HEK293 (cell line): ENCODE results near the gene GOLGA8N.
A peak's percentile ranks its signal among the peaks of the same experiment; 100 is the strongest.

Experiments used
- CTCF ChIA-PET: fragments of 350-600 bp; formaldehyde crosslinking; extraction: SDS; loops from one replicate; lab custom pipeline; 2021; ENCODE audit warnings: antibody characterized with exemption; lab: Yijun Ruan, JAX
- POLR2A ChIA-PET: fragments of 300-600 bp; formaldehyde crosslinking; extraction: SDS; loops from one replicate; lab custom pipeline; 2020; ENCODE audit warnings: antibody characterized with exemption, inconsistent platforms; lab: Yijun Ruan, JAX
- H3K27ac ChIP-seq: fragments of 200-500 bp; sonication (Bioruptor generic); 2 replicates; pipeline ENCODE4 v1.5.1; 2014; ENCODE audit warnings: low read depth, low read length, control low read depth, inconsistent platforms; ENCODE audit errors: extremely low read depth
- H3K36me3 ChIP-seq, 2 experiments: fragments of 200-500 bp in 1 of 2; sonication (Bioruptor generic) in 1 of 2; 1 replicate in 1 of 2; 2 replicates in 1 of 2; pipeline ENCODE4 v1.5.1; 2014 to 2017; ENCODE audit warnings: inconsistent platforms in 2 of 2, low read length in 2 of 2; ENCODE audit not compliant: control insufficient read depth in 2 of 2, insufficient read depth in 1 of 2
- H3K4me1 ChIP-seq: fragments of 200-500 bp; sonication (Bioruptor generic); 2 replicates; pipeline ENCODE4 v1.5.1; 2014; ENCODE audit warnings: mild to moderate bottlenecking, low read length, inconsistent platforms; ENCODE audit not compliant: control insufficient read depth, insufficient read depth
- H3K4me3 ChIP-seq: 2 replicates; pipeline ENCODE4 v1.5.1; 2011; ENCODE audit warnings: low read depth, mild to moderate bottlenecking, control low read depth, low read length, moderate library complexity
- H3K9me3 ChIP-seq: fragments of 200-500 bp; sonication (Bioruptor generic); 2 replicates; pipeline ENCODE4 v1.5.1; 2014; ENCODE audit warnings: low read depth, low read length, inconsistent platforms; ENCODE audit not compliant: control insufficient read depth, insufficient read depth
- GLIS1 ChIP-seq: fragments of 450-650 bp; formaldehyde crosslinking; IDR thresholded peaks from 2 replicates; pipeline ENCODE4 v1.5.1; 2016; ENCODE audit warnings: missing biosample characterization, missing genetic modification characterization
- IKZF3 ChIP-seq: fragments of 450-650 bp; IDR thresholded peaks from 2 replicates; pipeline ENCODE4 v1.5.0; 2018; ENCODE audit warnings: missing biosample characterization, mild to moderate bottlenecking, missing genetic modification characterization, moderate library complexity
- SETDB1 ChIP-seq: IDR thresholded peaks from one replicate; pipeline ENCODE4 v1.6.1; 2017; ENCODE audit warnings: mild to moderate bottlenecking, low read length, moderate library complexity, mixed read lengths; ENCODE audit not compliant: insufficient read length
- TSHZ1 ChIP-seq: fragments of 450-650 bp; formaldehyde crosslinking; IDR thresholded peaks from 2 replicates; pipeline ENCODE4 v1.5.1; 2016; ENCODE audit warnings: missing biosample characterization, missing genetic modification characterization, borderline replicate concordance
- WT1 ChIP-seq: fragments of 450-650 bp; formaldehyde crosslinking; IDR thresholded peaks from 2 replicates; pipeline ENCODE4 v1.5.1; 2016; ENCODE audit warnings: missing biosample characterization, missing genetic modification characterization
- ZBTB10 ChIP-seq: fragments of 450-650 bp; formaldehyde crosslinking; IDR thresholded peaks from 2 replicates; pipeline ENCODE4 v1.5.1; 2016; ENCODE audit warnings: missing biosample characterization, missing genetic modification characterization
- ZBTB49 ChIP-seq: fragments of 450-650 bp; formaldehyde crosslinking; IDR thresholded peaks from 2 replicates; pipeline ENCODE4 v1.5.1; 2016; ENCODE audit warnings: missing biosample characterization, missing genetic modification characterization, low read depth
- ZFHX2 ChIP-seq: fragments of 450-650 bp; formaldehyde crosslinking; conservative IDR thresholded peaks from 2 replicates; pipeline ENCODE4 v1.5.1; 2016; ENCODE audit warnings: missing biosample characterization, missing genetic modification characterization
- ZFP41 ChIP-seq: fragments of 450-650 bp; formaldehyde crosslinking; IDR thresholded peaks from 2 replicates; pipeline ENCODE4 v1.5.1; 2016; ENCODE audit warnings: missing biosample characterization, missing genetic modification characterization, borderline replicate concordance
- ZNF10 ChIP-seq: fragments of 450-650 bp; formaldehyde crosslinking; IDR thresholded peaks from 2 replicates; pipeline ENCODE4 v1.5.1; 2017; ENCODE audit warnings: missing biosample characterization, missing genetic modification characterization
- ZNF175 ChIP-seq: fragments of 450-650 bp; formaldehyde crosslinking; IDR thresholded peaks from 2 replicates; pipeline ENCODE4 v1.5.1; 2016; ENCODE audit warnings: missing biosample characterization, missing genetic modification characterization
- ZNF394 ChIP-seq: fragments of 450-650 bp; formaldehyde crosslinking; IDR thresholded peaks from 2 replicates; pipeline ENCODE4 v1.5.1; 2016; ENCODE audit warnings: missing biosample characterization, missing genetic modification characterization, mild to moderate bottlenecking, moderate library complexity, borderline replicate concordance
- ZNF48 ChIP-seq: fragments of 450-650 bp; formaldehyde crosslinking; IDR thresholded peaks from 2 replicates; pipeline ENCODE4 v1.5.1; 2016; ENCODE audit warnings: missing biosample characterization, missing genetic modification characterization
- ZNF518A ChIP-seq: fragments of 450-650 bp; formaldehyde crosslinking; conservative IDR thresholded peaks from 2 replicates; pipeline ENCODE4 v1.5.1; 2016; ENCODE audit warnings: low read depth, missing biosample characterization, missing genetic modification characterization
- ZNF76 ChIP-seq: fragments of 450-650 bp; formaldehyde crosslinking; IDR thresholded peaks from 2 replicates; pipeline ENCODE4; 2016; ENCODE audit warnings: low read depth, missing biosample characterization, missing genetic modification characterization, borderline replicate concordance
- ZXDB ChIP-seq: fragments of 450-650 bp; formaldehyde crosslinking; IDR thresholded peaks from 2 replicates; pipeline ENCODE4 v1.5.1; 2016; ENCODE audit warnings: missing biosample characterization, missing genetic modification characterization
- TF ChIP-seq, protein P1 (sequence below): fragments of 450-650 bp; IDR thresholded peaks from 2 replicates; pipeline ENCODE4 v1.5.1; 2018; ENCODE audit warnings: missing biosample characterization, mild to moderate bottlenecking, missing genetic modification characterization
- TF ChIP-seq, protein P2 (sequence below): fragments of 450-650 bp; IDR thresholded peaks from 2 replicates; pipeline ENCODE4 v1.5.1; 2018; ENCODE audit warnings: missing biosample characterization, missing genetic modification characterization
- TF ChIP-seq, protein P3 (sequence below): fragments of 450-650 bp; formaldehyde crosslinking; IDR thresholded peaks from 2 replicates; pipeline ENCODE4 v1.5.1; 2016; ENCODE audit warnings: missing biosample characterization, missing genetic modification characterization

GOLGA8N gene

DNA sequence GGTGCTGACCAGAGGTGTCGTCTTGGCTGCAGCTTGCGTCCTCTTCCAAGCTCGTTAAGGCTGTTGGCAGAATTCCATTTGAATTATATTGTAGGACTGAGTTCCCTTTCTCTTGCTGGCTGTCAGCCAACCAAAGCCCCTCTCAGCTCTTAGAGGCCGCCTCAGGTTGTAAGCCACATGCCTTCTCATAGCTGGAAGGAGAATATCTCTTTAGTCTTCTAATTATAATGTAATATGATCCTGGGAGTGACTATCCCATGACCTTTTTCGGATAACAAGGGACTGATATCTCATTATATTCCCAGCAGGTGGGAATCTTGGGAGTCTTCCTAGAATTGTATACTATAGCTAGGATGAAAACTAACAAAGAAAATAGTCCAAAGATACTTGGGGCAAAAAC, 53.0 kb downstream of the GOLGA8N start (continued):
- TF ChIP-seq IKZF3 (peak; percentile 69), GLIS1 (tag by site-specific recombination) (peak; percentile 72), WT1 (tag by site-specific recombination) (peak; percentile 99), ZNF394 (tag by site-specific recombination) (0 out of 2 replicates have a peak, but pooled peaks have one; percentile 29), ZBTB10 (no peak)
- TF ChIP-seq, protein P1, sequence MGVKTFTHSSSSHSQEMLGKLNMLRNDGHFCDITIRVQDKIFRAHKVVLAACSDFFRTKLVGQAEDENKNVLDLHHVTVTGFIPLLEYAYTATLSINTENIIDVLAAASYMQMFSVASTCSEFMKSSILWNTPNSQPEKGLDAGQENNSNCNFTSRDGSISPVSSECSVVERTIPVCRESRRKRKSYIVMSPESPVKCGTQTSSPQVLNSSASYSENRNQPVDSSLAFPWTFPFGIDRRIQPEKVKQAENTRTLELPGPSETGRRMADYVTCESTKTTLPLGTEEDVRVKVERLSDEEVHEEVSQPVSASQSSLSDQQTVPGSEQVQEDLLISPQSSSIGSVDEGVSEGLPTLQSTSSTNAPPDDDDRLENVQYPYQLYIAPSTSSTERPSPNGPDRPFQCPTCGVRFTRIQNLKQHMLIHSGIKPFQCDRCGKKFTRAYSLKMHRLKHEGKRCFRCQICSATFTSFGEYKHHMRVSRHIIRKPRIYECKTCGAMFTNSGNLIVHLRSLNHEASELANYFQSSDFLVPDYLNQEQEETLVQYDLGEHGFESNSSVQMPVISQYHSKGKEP (tag by site-specific recombination), result peak; percentile 28; the same call in 1 of the 2 replicates

- CTCF ChIA-PET, result interaction anchor here (0.6 to 1.5 kb wide), 8 partner anchors 11 to 773 kb away, joined by 3 to 7 read pairs (median 4); no protein-coding TSS in a partner anchor
- Histone ChIP-seq H3K4me3 (no peak overlapping the region), H3K9me3 (no peaks in the 10 kb centered on the region), H3K36me3 (no peaks in the 10 kb centered on the region), H3K4me1 (peaks cover 10% of the 10 kb centered on the region), H3K27ac (no peak overlapping the region)
- POLR2A ChIA-PET, result no interaction called here
- TF ChIP-seq ZFP41 (no peak), SETDB1 (no peak), ZNF76 (tag by site-specific recombination) (no peak), TSHZ1 (no peak), ZBTB49 (tag by site-specific recombination) (no peak), ZNF10 (tag by site-specific recombination) (no peak), ZNF518A (tag by site-specific recombination) (no peak), ZFHX2 (tag by site-specific recombination) (no peak), ZNF48 (tag by site-specific recombination) (no peak), ZXDB (tag by site-specific recombination) (no peak), ZNF175 (tag by site-specific recombination) (no peak)
- TF ChIP-seq, protein P2, sequence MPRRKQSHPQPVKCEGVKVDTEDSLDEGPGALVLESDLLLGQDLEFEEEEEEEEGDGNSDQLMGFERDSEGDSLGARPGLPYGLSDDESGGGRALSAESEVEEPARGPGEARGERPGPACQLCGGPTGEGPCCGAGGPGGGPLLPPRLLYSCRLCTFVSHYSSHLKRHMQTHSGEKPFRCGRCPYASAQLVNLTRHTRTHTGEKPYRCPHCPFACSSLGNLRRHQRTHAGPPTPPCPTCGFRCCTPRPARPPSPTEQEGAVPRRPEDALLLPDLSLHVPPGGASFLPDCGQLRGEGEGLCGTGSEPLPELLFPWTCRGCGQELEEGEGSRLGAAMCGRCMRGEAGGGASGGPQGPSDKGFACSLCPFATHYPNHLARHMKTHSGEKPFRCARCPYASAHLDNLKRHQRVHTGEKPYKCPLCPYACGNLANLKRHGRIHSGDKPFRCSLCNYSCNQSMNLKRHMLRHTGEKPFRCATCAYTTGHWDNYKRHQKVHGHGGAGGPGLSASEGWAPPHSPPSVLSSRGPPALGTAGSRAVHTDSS, result no peak
- TF ChIP-seq, protein P3, sequence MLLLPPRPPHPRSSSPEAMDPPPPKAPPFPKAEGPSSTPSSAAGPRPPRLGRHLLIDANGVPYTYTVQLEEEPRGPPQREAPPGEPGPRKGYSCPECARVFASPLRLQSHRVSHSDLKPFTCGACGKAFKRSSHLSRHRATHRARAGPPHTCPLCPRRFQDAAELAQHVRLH (tag by site-specific recombination), result no peak
These were observed 56.1 kb downstream of the GOLGA8N start for GRCh38 chr15:32649342-32649741.
